DOHH2 (cell line): ENCODE results near the gene MAP3K4.

Source experiments
- H3F3A ChIP-seq: fragments of 200-600 bp; sonication (generic), shearing (Covaris generic); 2 replicates; pipeline ENCODE4 v1.6.0; 2016; ENCODE audit warnings: antibody characterized with exemption, mild to moderate bottlenecking; ENCODE audit not compliant: control insufficient read depth, insufficient read depth
- H3K27ac ChIP-seq: fragments of 200-600 bp; sonication (generic); 2 replicates; pipeline ENCODE4 v1.5.1; 2014; ENCODE audit warnings: low read depth, mild to moderate bottlenecking, low read length, moderate library complexity
- H3K27me3 ChIP-seq: fragments of 200-600 bp; sonication (generic); 2 replicates; pipeline ENCODE4 v1.6.1; 2014; ENCODE audit warnings: mild to moderate bottlenecking, low read length, mixed read lengths; ENCODE audit not compliant: control insufficient read depth
- H3K36me3 ChIP-seq: fragments of 200-600 bp; sonication (generic); 2 replicates; pipeline ENCODE4 v1.6.1; 2014; ENCODE audit warnings: mild to moderate bottlenecking, low read length, moderate library complexity, mixed read lengths; ENCODE audit not compliant: control insufficient read depth
- H3K4me1 ChIP-seq: fragments of 200-600 bp; sonication (generic); 2 replicates; pipeline ENCODE4 v1.6.1; 2014; ENCODE audit warnings: mild to moderate bottlenecking, low read length, mixed read lengths; ENCODE audit not compliant: control insufficient read depth
- H3K4me2 ChIP-seq: fragments of 200-600 bp; sonication (generic); 2 replicates; pipeline ENCODE4 v1.6.0; 2014; ENCODE audit warnings: mild to moderate bottlenecking, low read length, moderate library complexity
- H3K4me3 ChIP-seq: fragments of 200-600 bp; sonication (generic); 2 replicates; pipeline ENCODE4 v1.5.1; 2014; ENCODE audit warnings: mild to moderate bottlenecking, low read length, mixed read lengths
- H3K79me2 ChIP-seq: fragments of 200-600 bp; sonication (generic); 2 replicates; pipeline ENCODE4 v1.6.1; 2014; ENCODE audit warnings: mild to moderate bottlenecking, low read length, mixed read lengths; ENCODE audit not compliant: control insufficient read depth
- H3K9me2 ChIP-seq: fragments of 200-600 bp; sonication (generic); replicated peaks from 2 replicates; pipeline ENCODE4 v1.6.1; 2014; ENCODE audit warnings: mild to moderate bottlenecking, low read length, mixed read lengths; ENCODE audit not compliant: control insufficient read depth
- H3K9me3 ChIP-seq: fragments of 200-600 bp; sonication (generic); 2 replicates; pipeline ENCODE4 v1.6.1; 2014; ENCODE audit warnings: antibody characterized with exemption, low read length, mixed read lengths; ENCODE audit not compliant: control insufficient read depth, insufficient read depth
- H4K20me1 ChIP-seq: fragments of 200-600 bp; sonication (generic); 2 replicates; pipeline ENCODE4 v1.6.0; 2014; ENCODE audit warnings: low read depth, mild to moderate bottlenecking, antibody characterized with exemption, low read length, moderate library complexity; ENCODE audit not compliant: control insufficient read depth, insufficient read depth
- EZH2phosphoT487 ChIP-seq: fragments of 200-600 bp; sonication (generic); IDR thresholded peaks from 2 replicates; pipeline ENCODE4 v1.6.1; 2017; ENCODE audit warnings: borderline replicate concordance, mild to moderate bottlenecking, antibody characterized with exemption, low read length, moderate library complexity, mixed read lengths
- TF ChIP-seq, protein P1 (sequence below): fragments of 200-600 bp; sonication (generic); IDR thresholded peaks from one replicate; pipeline ENCODE4 v1.5.1; 2014; ENCODE audit warnings: antibody characterized with exemption, mild to moderate bottlenecking, low read depth, low read length; ENCODE audit not compliant: poor library complexity, severe bottlenecking

The MAP3K4 gene

DNA sequence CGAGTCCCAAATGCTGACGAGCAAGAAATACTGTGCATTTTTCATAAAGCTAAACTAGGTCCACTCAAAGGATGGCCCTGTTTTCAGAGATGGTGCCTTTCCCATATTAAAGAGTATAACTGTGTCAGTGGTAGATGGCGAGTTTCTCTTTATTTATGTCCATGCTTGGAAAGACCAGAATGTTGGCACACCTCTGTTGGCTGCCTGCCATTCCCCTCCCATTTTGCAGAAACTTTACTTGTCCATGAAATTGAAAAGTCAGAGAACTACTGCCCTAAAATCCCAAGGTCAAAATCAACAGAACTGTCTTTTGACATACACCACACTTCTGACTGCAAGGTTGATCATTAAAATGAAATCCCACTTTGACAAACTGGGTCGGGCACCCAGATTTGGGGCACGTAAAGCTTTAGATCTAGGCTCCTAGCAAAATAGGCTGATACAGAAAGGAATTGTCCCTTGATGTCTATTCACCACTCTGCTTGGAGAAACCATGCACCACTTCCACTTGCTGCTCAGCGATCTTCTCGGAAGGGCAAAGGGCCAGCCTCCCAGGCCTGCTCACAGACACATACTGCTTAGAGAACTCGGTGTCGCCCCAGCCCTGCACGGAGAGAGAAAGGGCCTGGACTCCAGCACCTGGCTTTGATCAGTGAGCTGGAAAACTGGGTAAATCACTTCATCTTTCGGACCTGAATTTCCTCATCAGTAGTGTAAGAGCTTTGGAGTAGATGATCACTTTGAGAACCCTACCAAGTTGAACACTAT, 152.3 kb downstream of the MAP3K4 start:
- Histone ChIP-seq H3K4me3 (no peak overlapping the region), H3K27me3 (no peaks in the 10 kb centered on the region), H4K20me1 (no peaks in the 10 kb centered on the region), H3K9me2 (no peaks in the 10 kb centered on the region), H3F3A (no peaks in the 10 kb centered on the region), H3K4me2 (no peak overlapping the region), H3K79me2 (no peaks in the 10 kb centered on the region), H3K9me3 (no peaks in the 10 kb centered on the region), H3K4me1 (no peaks in the 10 kb centered on the region), H3K36me3 (no peaks in the 10 kb centered on the region), H3K27ac (no peak overlapping the region)
- TF ChIP-seq EZH2phosphoT487: no peak
- TF ChIP-seq, protein P1, sequence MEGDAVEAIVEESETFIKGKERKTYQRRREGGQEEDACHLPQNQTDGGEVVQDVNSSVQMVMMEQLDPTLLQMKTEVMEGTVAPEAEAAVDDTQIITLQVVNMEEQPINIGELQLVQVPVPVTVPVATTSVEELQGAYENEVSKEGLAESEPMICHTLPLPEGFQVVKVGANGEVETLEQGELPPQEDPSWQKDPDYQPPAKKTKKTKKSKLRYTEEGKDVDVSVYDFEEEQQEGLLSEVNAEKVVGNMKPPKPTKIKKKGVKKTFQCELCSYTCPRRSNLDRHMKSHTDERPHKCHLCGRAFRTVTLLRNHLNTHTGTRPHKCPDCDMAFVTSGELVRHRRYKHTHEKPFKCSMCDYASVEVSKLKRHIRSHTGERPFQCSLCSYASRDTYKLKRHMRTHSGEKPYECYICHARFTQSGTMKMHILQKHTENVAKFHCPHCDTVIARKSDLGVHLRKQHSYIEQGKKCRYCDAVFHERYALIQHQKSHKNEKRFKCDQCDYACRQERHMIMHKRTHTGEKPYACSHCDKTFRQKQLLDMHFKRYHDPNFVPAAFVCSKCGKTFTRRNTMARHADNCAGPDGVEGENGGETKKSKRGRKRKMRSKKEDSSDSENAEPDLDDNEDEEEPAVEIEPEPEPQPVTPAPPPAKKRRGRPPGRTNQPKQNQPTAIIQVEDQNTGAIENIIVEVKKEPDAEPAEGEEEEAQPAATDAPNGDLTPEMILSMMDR: no peak

DNA sequence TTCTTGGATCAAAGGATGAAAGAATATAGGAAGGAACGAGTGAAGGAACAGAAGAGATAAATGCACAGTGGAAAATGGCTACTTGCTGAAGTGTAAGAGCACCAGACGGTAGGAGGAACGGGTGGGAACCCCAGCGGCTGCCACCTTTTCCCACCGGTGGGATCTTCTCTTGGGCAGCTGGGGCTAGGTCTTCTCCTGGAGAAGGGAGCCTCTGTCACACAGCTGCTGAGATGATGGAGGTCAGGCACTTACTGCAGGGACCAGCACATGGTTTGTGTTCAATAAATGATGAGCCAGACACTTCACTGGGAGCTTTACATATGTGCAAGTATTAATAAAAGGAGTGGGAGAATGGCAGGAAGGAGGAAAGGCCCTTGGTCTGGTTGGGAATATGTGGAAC, 158.6 kb downstream of the MAP3K4 start:
- no peaks in the 10 kb centered on the region for H3K9me3 ChIP-seq
- H4K20me1 ChIP-seq: no peaks in the 10 kb centered on the region
- no peaks in the 10 kb centered on the region for H3K4me1 ChIP-seq
- no peak overlapping the region for H3K27ac ChIP-seq
- peaks cover 4% of the 10 kb centered on the region; the same call in 1 of the 2 replicates for H3K27me3 ChIP-seq
- no peak for TF ChIP-seq EZH2phosphoT487
- TF ChIP-seq, protein P1: no peak
- H3F3A ChIP-seq: no peaks in the 10 kb centered on the region
- no peaks in the 10 kb centered on the region for H3K79me2 ChIP-seq
- H3K36me3 ChIP-seq: no peaks in the 10 kb centered on the region
- no peaks in the 10 kb centered on the region for H3K9me2 ChIP-seq
- H3K4me2 ChIP-seq: no peak overlapping the region
- no peak overlapping the region for H3K4me3 ChIP-seq

DNA sequence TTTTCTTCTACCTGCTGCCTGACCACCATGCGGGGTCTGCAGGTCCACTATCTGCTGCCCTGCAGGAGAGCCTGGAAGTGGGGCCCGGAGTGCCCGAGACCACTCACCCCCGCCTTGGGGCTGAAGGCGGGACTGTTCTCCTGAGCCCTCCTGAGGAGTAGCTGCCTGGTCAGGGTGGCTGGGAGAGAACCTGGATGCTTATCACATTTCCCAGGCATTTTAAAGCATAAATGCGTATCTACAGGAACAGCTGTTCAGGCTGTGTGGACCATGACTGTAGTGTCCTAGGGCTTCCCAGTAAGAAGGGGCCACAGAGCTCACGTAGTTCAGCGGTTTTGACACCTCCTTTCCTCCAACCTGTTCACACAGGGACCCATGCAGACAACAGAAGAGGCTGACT, 159.0 kb downstream of the MAP3K4 start:
- no peaks in the 10 kb centered on the region for H3K79me2 ChIP-seq
- H4K20me1 ChIP-seq: no peaks in the 10 kb centered on the region
- no peak overlapping the region for H3K4me3 ChIP-seq
- H3K4me1 ChIP-seq: no peaks in the 10 kb centered on the region
- H3F3A ChIP-seq: no peaks in the 10 kb centered on the region
- TF ChIP-seq, protein P1: no peak
- TF ChIP-seq EZH2phosphoT487: no peak
- no peaks in the 10 kb centered on the region for H3K9me2 ChIP-seq
- no peaks in the 10 kb centered on the region for H3K36me3 ChIP-seq
- no peak overlapping the region for H3K4me2 ChIP-seq
- H3K27ac ChIP-seq: no peak overlapping the region
- peaks cover 4% of the 10 kb centered on the region; the same call in 1 of the 2 replicates for H3K27me3 ChIP-seq
- H3K9me3 ChIP-seq: no peaks in the 10 kb centered on the region
